Nephron progenitor cell (in vitro differentiated cells): ENCODE measurements around the gene PPID.
A peak's percentile ranks its signal among the peaks of the same experiment; 100 is the strongest.

Experiments used
- DNase-seq: peaks from one replicate; pipeline ENCODE4 v3.0.0; 2021
- H3K27ac Mint-ChIP-seq: 2 replicates; pipeline ENCODE4 v1.8.0; 2021; ENCODE audit warnings: mild to moderate bottlenecking, moderate library complexity, mixed read lengths
- H3K27me3 Mint-ChIP-seq: 2 replicates; pipeline ENCODE4 v1.8.0; 2021; ENCODE audit warnings: mild to moderate bottlenecking, low read depth, mixed read lengths; ENCODE audit not compliant: poor library complexity
- H3K36me3 Mint-ChIP-seq: 2 replicates; pipeline ENCODE4 v1.8.0; 2021; ENCODE audit warnings: low read depth, mixed read lengths
- H3K4me1 Mint-ChIP-seq: 2 replicates; pipeline ENCODE4 v1.8.0; 2021; ENCODE audit warnings: mixed read lengths
- H3K4me3 Mint-ChIP-seq: 2 replicates; pipeline ENCODE4 v1.8.0; 2021; ENCODE audit warnings: mild to moderate bottlenecking, moderate library complexity, mixed read lengths
- H3K9me3 Mint-ChIP-seq: 2 replicates; pipeline ENCODE4 v1.8.0; 2021; ENCODE audit warnings: mild to moderate bottlenecking, moderate library complexity, mixed read lengths
- TF ChIP-seq, protein P1 (sequence below): fragments of 200-600 bp; sonication (generic); IDR thresholded peaks from 2 replicates; pipeline ENCODE4 v1.5.0; 2021; ENCODE audit warnings: antibody characterized with exemption

Gene PPID

DNA sequence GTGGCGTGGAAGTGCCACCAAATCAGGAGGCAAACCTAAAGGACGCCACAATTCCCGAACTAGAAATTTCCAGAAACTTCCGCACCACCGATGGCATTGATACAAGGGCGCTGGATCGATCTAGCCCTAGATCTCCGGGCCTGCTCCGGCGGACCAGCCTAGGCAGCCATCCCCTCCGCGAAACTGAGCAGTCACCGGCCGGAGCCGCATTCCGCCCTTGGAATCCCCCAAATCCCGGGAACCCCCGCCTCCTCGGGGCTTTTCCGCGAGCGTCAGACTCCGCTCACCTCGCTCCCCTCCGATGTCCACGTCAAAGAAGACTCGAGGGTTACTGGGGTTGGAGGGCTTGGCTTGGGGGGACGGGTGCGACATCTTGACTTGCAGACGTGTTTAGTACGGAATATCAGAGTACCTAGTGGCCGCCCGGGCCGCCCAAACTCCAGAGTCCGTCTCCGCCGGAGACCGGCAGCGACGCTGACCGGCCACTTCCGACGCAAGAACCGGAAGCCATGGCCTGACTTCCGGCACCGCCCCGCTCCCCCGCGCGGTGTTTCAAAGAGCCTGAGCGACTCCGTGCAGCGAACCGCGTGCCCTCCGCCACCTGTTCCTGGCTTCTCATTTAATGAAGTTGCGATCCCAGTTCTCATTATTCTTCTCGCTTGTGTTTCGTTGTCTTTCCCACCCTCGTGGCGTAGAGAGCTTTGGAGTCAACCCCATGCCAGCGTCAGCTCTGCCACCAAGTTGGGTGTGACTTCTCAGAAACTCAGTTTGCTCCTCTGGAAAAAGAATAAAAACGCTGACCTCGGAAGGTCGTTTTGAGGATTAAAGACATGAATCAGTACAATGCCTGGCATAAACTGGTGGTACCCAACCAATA is at the start of gene PPID:
TSS of gene PPID (minus strand) at position 480 of the 877 bp plus-strand sequence. CDS start at position 372, 108 bp downstream.
- H3K27me3 Mint-ChIP-seq: peaks cover 8% of the 10 kb centered on the region
- peaks cover 28% of the 10 kb centered on the region for H3K36me3 Mint-ChIP-seq
- TF ChIP-seq, protein P1, sequence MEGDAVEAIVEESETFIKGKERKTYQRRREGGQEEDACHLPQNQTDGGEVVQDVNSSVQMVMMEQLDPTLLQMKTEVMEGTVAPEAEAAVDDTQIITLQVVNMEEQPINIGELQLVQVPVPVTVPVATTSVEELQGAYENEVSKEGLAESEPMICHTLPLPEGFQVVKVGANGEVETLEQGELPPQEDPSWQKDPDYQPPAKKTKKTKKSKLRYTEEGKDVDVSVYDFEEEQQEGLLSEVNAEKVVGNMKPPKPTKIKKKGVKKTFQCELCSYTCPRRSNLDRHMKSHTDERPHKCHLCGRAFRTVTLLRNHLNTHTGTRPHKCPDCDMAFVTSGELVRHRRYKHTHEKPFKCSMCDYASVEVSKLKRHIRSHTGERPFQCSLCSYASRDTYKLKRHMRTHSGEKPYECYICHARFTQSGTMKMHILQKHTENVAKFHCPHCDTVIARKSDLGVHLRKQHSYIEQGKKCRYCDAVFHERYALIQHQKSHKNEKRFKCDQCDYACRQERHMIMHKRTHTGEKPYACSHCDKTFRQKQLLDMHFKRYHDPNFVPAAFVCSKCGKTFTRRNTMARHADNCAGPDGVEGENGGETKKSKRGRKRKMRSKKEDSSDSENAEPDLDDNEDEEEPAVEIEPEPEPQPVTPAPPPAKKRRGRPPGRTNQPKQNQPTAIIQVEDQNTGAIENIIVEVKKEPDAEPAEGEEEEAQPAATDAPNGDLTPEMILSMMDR: no peak
- H3K4me3 Mint-ChIP-seq: peak within 1 kb of the TSS; percentile 96
- peak within 1 kb of the TSS; percentile 94 for H3K27ac Mint-ChIP-seq
- H3K4me1 Mint-ChIP-seq: peaks cover 24% of the 10 kb centered on the region
- DNase-seq: peak; percentile 86
- H3K9me3 Mint-ChIP-seq: no peaks in the 10 kb centered on the region

DNA sequence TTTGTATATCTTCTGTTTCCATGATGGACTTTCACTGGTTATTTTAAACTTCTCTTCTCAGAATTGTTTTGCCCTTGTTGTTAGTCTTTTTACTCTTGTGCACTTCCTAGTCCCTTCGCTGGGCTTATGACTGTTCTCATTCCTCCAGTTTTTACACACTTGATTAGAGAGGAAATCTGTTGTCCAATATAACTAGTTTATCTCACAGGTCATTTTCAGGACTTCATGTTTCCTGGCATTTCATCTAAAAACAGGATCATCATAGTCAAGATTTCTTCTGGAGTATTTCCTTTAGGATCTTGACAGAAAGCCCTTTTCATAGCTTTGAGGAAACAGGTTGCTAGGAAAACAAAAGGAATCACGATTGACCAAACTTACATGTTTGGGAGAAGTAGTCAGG is 48.6 kb upstream of the PPID start:
- no peak overlapping the region for H3K4me3 Mint-ChIP-seq
- no peak overlapping the region for H3K27ac Mint-ChIP-seq
- TF ChIP-seq, protein P1: no peak
- H3K36me3 Mint-ChIP-seq: no peaks in the 10 kb centered on the region
- no peak for DNase-seq
- peaks cover 5% of the 10 kb centered on the region for H3K27me3 Mint-ChIP-seq
- H3K4me1 Mint-ChIP-seq: peaks cover 40% of the 10 kb centered on the region
- H3K9me3 Mint-ChIP-seq: no peaks in the 10 kb centered on the region

DNA sequence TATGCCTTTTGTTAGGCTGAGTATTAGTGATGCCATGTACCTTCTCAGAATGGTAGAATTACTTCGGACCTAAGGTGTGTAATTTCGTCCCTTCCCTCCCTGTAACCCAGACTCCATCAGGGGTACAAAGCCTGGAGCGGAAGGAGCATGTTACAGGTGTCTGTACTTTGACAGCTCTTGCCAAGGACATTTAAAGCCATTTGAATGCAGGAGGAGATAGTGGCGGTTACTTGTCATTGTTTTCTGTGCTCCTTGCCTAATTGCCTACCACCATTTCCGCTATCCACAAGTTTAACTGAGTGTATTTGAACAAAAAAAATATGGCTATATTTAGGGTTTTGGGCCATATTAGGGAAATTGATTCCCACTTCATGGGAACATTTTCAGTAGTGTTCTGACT is 47.5 kb upstream of the PPID start:
- H3K4me1 Mint-ChIP-seq: peaks cover 40% of the 10 kb centered on the region
- H3K27me3 Mint-ChIP-seq: peaks cover 7% of the 10 kb centered on the region

DNA sequence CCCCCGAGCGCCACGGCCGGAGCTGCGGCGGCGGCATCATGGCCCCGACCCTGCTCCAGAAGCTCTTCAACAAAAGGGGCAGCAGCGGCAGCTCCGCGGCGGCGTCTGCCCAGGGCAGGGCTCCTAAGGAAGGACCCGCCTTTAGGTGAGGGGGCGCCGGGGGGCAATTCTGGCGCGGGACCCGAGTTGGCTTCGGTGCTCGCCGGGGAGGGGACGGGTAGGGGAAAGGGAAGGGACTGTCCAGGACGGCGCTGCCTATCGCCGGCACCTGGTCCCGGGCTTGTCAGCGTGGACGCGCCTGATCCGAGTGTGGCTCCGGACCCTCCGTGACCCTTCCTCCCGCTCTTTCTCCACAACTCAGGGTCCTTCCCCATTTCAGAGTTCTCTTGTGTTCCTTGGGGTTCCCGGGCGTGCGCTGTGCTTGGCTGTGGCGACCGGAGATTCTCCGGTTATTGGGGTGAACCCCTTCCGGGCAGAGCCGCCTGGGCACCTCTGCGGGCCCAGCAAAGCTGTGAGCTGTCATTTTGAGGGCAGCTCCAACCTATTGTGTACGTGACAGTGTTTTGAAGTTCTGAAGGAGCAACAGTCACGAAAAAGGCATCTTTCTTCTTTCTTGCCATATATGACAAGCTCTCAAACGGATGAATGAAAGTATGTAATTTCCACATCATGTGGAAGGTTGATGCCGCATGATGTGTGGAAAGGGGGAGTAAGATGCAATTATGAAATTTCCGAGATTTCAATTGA is 46.2 kb upstream of the PPID start:
- Mint-ChIP-seq H3K27ac (peak overlapping the region; percentile 59), H3K9me3 (no peaks in the 10 kb centered on the region), H3K36me3 (no peaks in the 10 kb centered on the region), H3K4me1 (peaks cover 31% of the 10 kb centered on the region), H3K4me3 (peak overlapping the region; percentile 97), H3K27me3 (peaks cover 7% of the 10 kb centered on the region)
- TF ChIP-seq, protein P1: no peak
- DNase-seq: peak; percentile 51

More for the DNA sequence above, 47.5 kb upstream of the PPID start:
- H3K9me3 Mint-ChIP-seq: no peaks in the 10 kb centered on the region
- peak overlapping the region; percentile 66 for H3K4me3 Mint-ChIP-seq
- no peak for DNase-seq
- no peak overlapping the region for H3K27ac Mint-ChIP-seq
- H3K36me3 Mint-ChIP-seq: no peaks in the 10 kb centered on the region
- TF ChIP-seq, protein P1: no peak

DNA sequence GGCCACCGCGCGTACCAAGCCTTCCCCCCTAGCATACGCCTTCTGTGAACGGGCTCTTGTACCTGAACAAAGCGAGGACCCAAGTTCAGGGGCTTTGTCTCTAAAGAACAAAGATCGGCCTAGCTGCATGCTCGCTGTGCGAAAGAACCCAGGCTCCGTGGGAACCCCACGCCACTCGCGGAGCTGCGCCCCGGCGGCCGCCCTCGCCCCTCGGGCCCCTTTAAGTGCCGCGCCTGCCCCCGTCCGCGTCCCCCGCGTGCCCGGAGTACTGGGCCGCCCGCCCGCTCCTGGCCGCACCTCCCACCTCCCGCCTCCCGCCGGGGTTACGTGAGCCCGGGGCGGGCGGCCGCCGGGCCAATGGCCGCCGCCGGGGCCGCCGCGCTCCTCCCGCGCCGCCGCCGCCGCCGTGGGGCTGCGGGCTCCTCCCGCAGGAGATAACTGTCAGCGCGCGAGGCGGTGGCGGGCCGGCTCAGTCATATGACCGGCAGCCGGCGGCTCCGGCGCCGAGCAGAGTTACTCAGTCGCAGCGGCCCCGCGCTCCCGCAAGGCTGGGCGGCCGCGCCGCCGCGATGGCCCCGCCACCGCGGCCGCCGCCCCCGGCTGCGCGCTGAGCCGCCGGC is 45.5 kb upstream of the PPID start, which contains the start of gene FNIP2:
TSS of gene FNIP2 (plus strand) at position 472 of the 620 bp plus-strand sequence. CDS start 187 bp downstream, outside the sequence.
- peak; percentile 85 for DNase-seq
- TF ChIP-seq, protein P1: no peak

More for the DNA sequence above, 45.5 kb upstream of the PPID start, which contains the start of gene FNIP2:
- Mint-ChIP-seq H3K9me3 (no peaks in the 10 kb centered on the region), H3K36me3 (no peaks in the 10 kb centered on the region), H3K27ac (peak within 1 kb of the TSS; percentile 59), H3K27me3 (peaks cover 7% of the 10 kb centered on the region), H3K4me1 (peaks cover 31% of the 10 kb centered on the region), H3K4me3 (peak within 1 kb of the TSS; percentile 97)
